OCI-LY3 (cell line): Measurements from ENCODE around the gene NEK11.

Source experiments
- EZH2phosphoT487 ChIP-seq: fragments of 200-600 bp; shearing (Covaris generic); IDR thresholded peaks from 2 replicates; pipeline ENCODE4 v1.6.1; 2018; ENCODE audit warnings: antibody characterized with exemption, mixed run types, low read depth
- TF ChIP-seq, protein P1 (sequence below): fragments of 200-600, 300-600 bp; sonication (generic); IDR thresholded peaks from 2 replicates; pipeline ENCODE4 v1.5.1; 2014; ENCODE audit warnings: antibody characterized with exemption, low read length, low read depth

GRCh38 chr3:131388490-131388799 is 361.8 kb downstream of the NEK11 start:
- TF ChIP-seq, protein P1, sequence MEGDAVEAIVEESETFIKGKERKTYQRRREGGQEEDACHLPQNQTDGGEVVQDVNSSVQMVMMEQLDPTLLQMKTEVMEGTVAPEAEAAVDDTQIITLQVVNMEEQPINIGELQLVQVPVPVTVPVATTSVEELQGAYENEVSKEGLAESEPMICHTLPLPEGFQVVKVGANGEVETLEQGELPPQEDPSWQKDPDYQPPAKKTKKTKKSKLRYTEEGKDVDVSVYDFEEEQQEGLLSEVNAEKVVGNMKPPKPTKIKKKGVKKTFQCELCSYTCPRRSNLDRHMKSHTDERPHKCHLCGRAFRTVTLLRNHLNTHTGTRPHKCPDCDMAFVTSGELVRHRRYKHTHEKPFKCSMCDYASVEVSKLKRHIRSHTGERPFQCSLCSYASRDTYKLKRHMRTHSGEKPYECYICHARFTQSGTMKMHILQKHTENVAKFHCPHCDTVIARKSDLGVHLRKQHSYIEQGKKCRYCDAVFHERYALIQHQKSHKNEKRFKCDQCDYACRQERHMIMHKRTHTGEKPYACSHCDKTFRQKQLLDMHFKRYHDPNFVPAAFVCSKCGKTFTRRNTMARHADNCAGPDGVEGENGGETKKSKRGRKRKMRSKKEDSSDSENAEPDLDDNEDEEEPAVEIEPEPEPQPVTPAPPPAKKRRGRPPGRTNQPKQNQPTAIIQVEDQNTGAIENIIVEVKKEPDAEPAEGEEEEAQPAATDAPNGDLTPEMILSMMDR: no peak
- TF ChIP-seq EZH2phosphoT487: no peak
